Measurements from ENCODE around the gene TTC22. TPM values are rescaled to one million over a fixed set of nuclear protein-coding genes. Genes with fewer than 3 reads are reported as not detected.
A peak's percentile ranks its signal among the peaks of the same experiment; 100 is the strongest.

TTC22 gene
- total RNA-seq, 1 donor = not detected

DNA sequence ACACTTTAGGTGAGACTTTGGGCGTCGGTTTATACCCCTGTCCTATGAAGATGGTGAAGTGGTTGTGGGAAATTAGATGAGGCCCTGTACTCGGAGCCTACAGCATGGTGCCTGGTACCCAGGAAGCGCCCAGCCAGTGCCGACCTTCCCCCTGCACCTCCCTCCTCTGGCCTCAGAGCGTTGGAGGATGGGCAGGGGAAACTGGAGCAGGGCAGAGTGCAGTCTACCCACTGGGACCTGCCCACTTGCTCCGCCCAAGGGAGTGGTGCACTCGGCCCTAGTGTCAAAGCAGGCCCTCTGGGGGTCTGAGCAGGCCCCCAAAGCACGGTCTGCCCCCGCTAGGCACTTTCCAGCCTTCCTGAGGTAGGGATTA, 13.0 kb upstream of the TTC22 start:
- TF ChIP-seq, protein P1, sequence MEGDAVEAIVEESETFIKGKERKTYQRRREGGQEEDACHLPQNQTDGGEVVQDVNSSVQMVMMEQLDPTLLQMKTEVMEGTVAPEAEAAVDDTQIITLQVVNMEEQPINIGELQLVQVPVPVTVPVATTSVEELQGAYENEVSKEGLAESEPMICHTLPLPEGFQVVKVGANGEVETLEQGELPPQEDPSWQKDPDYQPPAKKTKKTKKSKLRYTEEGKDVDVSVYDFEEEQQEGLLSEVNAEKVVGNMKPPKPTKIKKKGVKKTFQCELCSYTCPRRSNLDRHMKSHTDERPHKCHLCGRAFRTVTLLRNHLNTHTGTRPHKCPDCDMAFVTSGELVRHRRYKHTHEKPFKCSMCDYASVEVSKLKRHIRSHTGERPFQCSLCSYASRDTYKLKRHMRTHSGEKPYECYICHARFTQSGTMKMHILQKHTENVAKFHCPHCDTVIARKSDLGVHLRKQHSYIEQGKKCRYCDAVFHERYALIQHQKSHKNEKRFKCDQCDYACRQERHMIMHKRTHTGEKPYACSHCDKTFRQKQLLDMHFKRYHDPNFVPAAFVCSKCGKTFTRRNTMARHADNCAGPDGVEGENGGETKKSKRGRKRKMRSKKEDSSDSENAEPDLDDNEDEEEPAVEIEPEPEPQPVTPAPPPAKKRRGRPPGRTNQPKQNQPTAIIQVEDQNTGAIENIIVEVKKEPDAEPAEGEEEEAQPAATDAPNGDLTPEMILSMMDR (IDR thresholded peaks at IDR 0.05; ENCODE audit: extremely low read depth, low read depth, low read length) = no peak
- H3K4me3 ChIP-seq (ENCODE audit: insufficient read depth, low read length) = no peak overlapping the region
- H2AFZ ChIP-seq (ENCODE audit: low read length) = no peak overlapping the region
- peaks cover 4% of the 10 kb centered on the region for H3K4me1 ChIP-seq (ENCODE audit: insufficient read depth, low read length)
- no peak overlapping the region for H3K4me2 ChIP-seq (ENCODE audit: insufficient read depth, low read length)
- H4K20me1 ChIP-seq (ENCODE audit: insufficient read depth, low read length) = no peaks in the 10 kb centered on the region
- H3K9me3 ChIP-seq (ENCODE audit: low read depth, low read length) = no peaks in the 10 kb centered on the region
- no peak for DNase-seq (ENCODE audit: insufficient read length, low spot score, missing footprints)
- H3K27me3 ChIP-seq (ENCODE audit: insufficient read depth, low read length) = peaks cover 3% of the 10 kb centered on the region
- no peaks in the 10 kb centered on the region for H3K36me3 ChIP-seq (ENCODE audit: insufficient read depth, low read length)
- no peak overlapping the region for H3K27ac ChIP-seq (ENCODE audit: low read depth, low read length)
- no peaks in the 10 kb centered on the region for H3K79me2 ChIP-seq (ENCODE audit: insufficient read depth, low read length)

DNA sequence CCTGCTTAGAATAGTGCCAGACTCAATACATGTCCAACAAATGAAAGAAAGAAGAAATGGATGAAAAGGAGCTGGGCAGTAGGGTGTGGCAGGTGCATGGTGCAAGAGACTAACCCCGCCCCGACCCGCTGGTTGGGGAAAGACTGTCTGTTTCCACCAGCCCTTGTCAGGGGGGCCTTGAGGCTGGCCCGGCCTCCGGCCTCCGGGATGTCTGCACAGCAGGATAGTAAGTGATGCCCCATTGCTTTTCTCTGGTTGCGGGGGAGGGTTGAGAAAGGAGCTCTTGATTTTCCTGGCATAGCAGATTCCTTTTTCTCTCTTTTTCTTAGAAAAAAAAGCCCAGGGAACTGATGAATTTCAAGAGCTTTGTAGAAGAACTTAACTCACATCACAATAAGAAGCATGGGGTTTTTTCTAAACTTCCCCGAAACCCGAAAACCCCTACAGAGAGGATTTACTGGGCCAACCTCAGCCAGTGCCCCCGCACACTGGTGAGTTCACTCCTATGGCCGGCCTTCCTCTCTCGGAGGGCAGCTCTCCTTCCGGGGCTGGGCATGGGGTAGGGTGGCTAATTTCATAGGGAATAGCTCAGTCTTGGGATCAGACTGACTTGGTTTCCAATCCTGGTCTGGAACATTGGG, 12.5 kb upstream of the TTC22 start:
- Histone ChIP-seq H3K27ac (ENCODE audit: low read depth, low read length) (no peak overlapping the region), H3K4me3 (ENCODE audit: insufficient read depth, low read length) (no peak overlapping the region), H3K4me1 (ENCODE audit: insufficient read depth, low read length) (peaks cover 4% of the 10 kb centered on the region), H3K79me2 (ENCODE audit: insufficient read depth, low read length) (no peaks in the 10 kb centered on the region), H2AFZ (ENCODE audit: low read length) (no peak overlapping the region), H4K20me1 (ENCODE audit: insufficient read depth, low read length) (no peaks in the 10 kb centered on the region), H3K4me2 (ENCODE audit: insufficient read depth, low read length) (no peak overlapping the region), H3K36me3 (ENCODE audit: insufficient read depth, low read length) (no peaks in the 10 kb centered on the region), H3K9me3 (ENCODE audit: low read depth, low read length) (no peaks in the 10 kb centered on the region), H3K27me3 (ENCODE audit: insufficient read depth, low read length) (peaks cover 3% of the 10 kb centered on the region)
- DNase-seq (ENCODE audit: insufficient read length, low spot score, missing footprints) = no peak
- TF ChIP-seq, protein P1 (IDR thresholded peaks at IDR 0.05; ENCODE audit: extremely low read depth, low read depth, low read length) = no peak

DNA sequence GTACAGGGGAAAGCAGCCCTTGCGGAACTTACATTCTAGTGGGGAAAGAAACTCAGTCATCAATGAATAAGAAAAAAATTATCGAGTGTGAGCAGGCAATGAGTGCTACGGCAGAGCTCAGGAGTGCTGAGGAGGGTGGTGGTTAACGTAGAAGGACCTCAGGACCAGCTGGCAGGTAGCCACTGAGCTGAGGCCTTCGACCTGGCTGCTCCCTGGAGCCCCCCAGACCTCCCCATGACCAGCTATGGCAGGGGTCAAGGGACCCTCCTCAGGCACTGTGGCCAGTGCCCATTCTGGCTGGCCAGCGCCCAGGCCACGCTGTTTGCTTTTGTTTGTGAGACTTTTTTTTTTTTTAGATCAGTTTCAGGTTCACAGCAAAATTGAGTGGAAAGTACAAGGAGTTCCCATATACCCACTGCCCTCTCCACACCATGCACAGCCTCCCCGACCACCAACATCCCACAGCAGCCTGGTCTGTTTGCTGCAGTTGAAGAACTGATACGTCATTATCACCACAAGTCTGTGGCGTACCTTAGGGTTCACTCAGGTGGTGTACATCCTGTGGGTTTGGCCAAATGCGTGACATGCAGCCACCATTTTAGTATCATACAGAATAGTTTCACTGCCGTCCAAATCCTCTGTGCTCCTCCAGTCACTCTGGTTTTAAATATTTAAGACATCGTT, 11.8 kb upstream of the TTC22 start:
- Histone ChIP-seq H3K4me2 (ENCODE audit: insufficient read depth, low read length) (no peak overlapping the region), H3K9me3 (ENCODE audit: low read depth, low read length) (no peaks in the 10 kb centered on the region), H3K27me3 (ENCODE audit: insufficient read depth, low read length) (peaks cover 3% of the 10 kb centered on the region), H3K36me3 (ENCODE audit: insufficient read depth, low read length) (no peaks in the 10 kb centered on the region), H3K79me2 (ENCODE audit: insufficient read depth, low read length) (no peaks in the 10 kb centered on the region), H4K20me1 (ENCODE audit: insufficient read depth, low read length) (no peaks in the 10 kb centered on the region), H3K4me3 (ENCODE audit: insufficient read depth, low read length) (no peak overlapping the region), H2AFZ (ENCODE audit: low read length) (no peak overlapping the region), H3K4me1 (ENCODE audit: insufficient read depth, low read length) (peaks cover 4% of the 10 kb centered on the region), H3K27ac (ENCODE audit: low read depth, low read length) (no peak overlapping the region)
- TF ChIP-seq, protein P1 (IDR thresholded peaks at IDR 0.05; ENCODE audit: extremely low read depth, low read depth, low read length) = no peak
- DNase-seq (ENCODE audit: insufficient read length, low spot score, missing footprints) = peak; percentile 54
